Stomach (tissue), 9 donors: Measurements from ENCODE around the gene UBE3D. TPM values are rescaled to one million over a fixed set of nuclear protein-coding genes. Genes with fewer than 3 reads are reported as not detected.

Source experiments
- DNase-seq, 2 donors: peaks; one replicate each; pipeline versions ENCODE4 v3.0.0 to v3.0.0-alpha.2; 2013 to 2019
- H3K27ac ChIP-seq, 5 donors: fragments of 200-600 bp in 4 of 5; sonication (generic) in 4 of 5; one replicate each; pipeline ENCODE4 v1.5.1; 2013 to 2019; ENCODE audit warnings: mild to moderate bottlenecking in 1 of 5, moderate library complexity in 1 of 5
- H3K27me3 ChIP-seq, 3 donors: fragments of 200-600 bp; sonication (generic); one replicate each; pipeline ENCODE4 v1.5.1; 2017 to 2019; ENCODE audit warnings: mixed run types in 1 of 3
- H3K36me3 ChIP-seq, 4 donors: fragments of 200-600 bp; sonication (generic); 1 replicate in 3 of 4; 2 replicates in 1 of 4; pipeline ENCODE4 v1.5.1; 2016 to 2019
- H3K4me1 ChIP-seq, 4 donors: fragments of 200-600 bp; sonication (generic); one replicate each; pipeline ENCODE4 v1.5.1; 2016 to 2019
- H3K4me3 ChIP-seq, 4 donors: fragments of 200-600 bp; sonication (generic) in 3 of 4; one replicate each; pipeline ENCODE4 v1.5.1; 2016 to 2019; ENCODE audit warnings: mild to moderate bottlenecking in 1 of 4
- H3K9me3 ChIP-seq, 4 donors: fragments of 200-600 bp; sonication (generic); one replicate each; pipeline ENCODE4 v1.5.1; 2016 to 2019
- EP300 ChIP-seq: sonication (generic); formaldehyde crosslinking; IDR thresholded peaks from one replicate; pipeline ENCODE4 v1.6.1; 2017; ENCODE audit warnings: antibody characterized with exemption
- POLR2A ChIP-seq, 4 donors: fragments of 450-650 bp; IDR thresholded peaks; one replicate each; pipeline ENCODE4 v1.6.1; 2016; ENCODE audit warnings: antibody characterized with exemption in 4 of 4, control low read depth in 2 of 4, mild to moderate bottlenecking in 1 of 4, moderate library complexity in 1 of 4
- POLR2AphosphoS5 ChIP-seq, 3 donors: sonication (generic); formaldehyde crosslinking; IDR thresholded peaks; one replicate each; pipeline ENCODE4 v1.6.1; 2016; ENCODE audit warnings: antibody characterized with exemption in 3 of 3
- WGBS, 5 donors: extraction: QIAGEN DNeasy Blood & Tissue Kit in 3 of 5; methylation state at CpG; one replicate each; pipeline versions ENCODE4 v1.1.5 to v1.1.7; 2013 to 2018; 5-methylcytosine and 5-hydroxymethylcytosine counted together
- intact Hi-C: fragments of 100-400 bp; cut with DNase I; formaldehyde crosslinking; loops from one replicate; pipeline ENCODE4 v1.15.1; 2023; ENCODE audit warnings: low total_unique reads
- polyA plus RNA-seq, 3 donors: library from polyadenylated mRNA; stranded (reverse); fragments of 200-250 nt; gene quantifications; one replicate each; pipeline ENCODE4 v1.2.3, GENCODE V29; 2013
- total RNA-seq, 5 donors: library from RNA; depleted of rRNA; stranded (reverse); fragments of >200 nt; gene quantifications; one replicate each; pipeline versions ENCODE4 v1.1.0 to v1.2.3, GENCODE V29; 2014 to 2016
- TF ChIP-seq, protein P1 (sequence below), 7 experiments: fragments of 450-650 bp in 4 of 7; fragments of 200-600 bp in 3 of 7; sonication (generic) in 3 of 7; IDR thresholded peaks; one replicate each; pipeline ENCODE4 v1.5.1; 2016 to 2019; ENCODE audit warnings: antibody characterized with exemption in 7 of 7, control low read depth in 2 of 7, mild to moderate bottlenecking in 1 of 7
- donor health status: healthy with polysubstance abuse.
- donor health status: Bipolar disorder and iron deficiency.
- donor health status: healthy.

The UBE3D gene
- total and polyA plus RNA-seq, 8 donors: 1.5 to 33.3 (median 11.8) TPM

DNA sequence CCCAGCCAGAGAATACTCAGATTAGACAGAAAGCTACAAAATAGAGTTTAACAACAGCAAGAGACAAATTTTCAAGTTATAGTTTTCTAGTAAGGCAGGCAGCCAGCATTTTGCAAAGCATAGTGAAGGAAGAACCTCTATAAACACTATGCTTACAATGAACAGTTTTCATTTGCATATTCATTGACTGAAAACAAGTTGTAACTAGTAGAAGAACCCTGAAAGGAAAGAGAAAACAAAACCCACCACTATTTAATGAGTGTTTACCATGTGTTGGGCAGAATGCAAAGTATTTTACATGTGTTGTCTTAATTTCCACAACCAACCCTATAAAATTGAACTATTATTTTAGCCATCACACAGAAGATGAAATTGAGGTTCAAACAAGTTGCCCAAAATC is 196.1 kb downstream of the UBE3D start:
- no peak for DNase-seq
- Histone ChIP-seq H3K4me3 (no peak overlapping the region), H3K27me3 (no peaks in the 10 kb centered on the region), H3K27ac (no peak overlapping the region), H3K36me3 (no peaks in the 10 kb centered on the region), H3K9me3 (no peaks in the 10 kb centered on the region), H3K4me1 (no peaks in the 10 kb centered on the region)
- intact Hi-C loops: no loop called here
- TF ChIP-seq, protein P1, sequence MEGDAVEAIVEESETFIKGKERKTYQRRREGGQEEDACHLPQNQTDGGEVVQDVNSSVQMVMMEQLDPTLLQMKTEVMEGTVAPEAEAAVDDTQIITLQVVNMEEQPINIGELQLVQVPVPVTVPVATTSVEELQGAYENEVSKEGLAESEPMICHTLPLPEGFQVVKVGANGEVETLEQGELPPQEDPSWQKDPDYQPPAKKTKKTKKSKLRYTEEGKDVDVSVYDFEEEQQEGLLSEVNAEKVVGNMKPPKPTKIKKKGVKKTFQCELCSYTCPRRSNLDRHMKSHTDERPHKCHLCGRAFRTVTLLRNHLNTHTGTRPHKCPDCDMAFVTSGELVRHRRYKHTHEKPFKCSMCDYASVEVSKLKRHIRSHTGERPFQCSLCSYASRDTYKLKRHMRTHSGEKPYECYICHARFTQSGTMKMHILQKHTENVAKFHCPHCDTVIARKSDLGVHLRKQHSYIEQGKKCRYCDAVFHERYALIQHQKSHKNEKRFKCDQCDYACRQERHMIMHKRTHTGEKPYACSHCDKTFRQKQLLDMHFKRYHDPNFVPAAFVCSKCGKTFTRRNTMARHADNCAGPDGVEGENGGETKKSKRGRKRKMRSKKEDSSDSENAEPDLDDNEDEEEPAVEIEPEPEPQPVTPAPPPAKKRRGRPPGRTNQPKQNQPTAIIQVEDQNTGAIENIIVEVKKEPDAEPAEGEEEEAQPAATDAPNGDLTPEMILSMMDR (IDR thresholded peaks at IDR 0.05): no peak
- no peak for TF ChIP-seq POLR2A (IDR thresholded peaks at IDR 0.05)
- no peak for TF ChIP-seq POLR2AphosphoS5 (IDR thresholded peaks at IDR 0.05)
- TF ChIP-seq EP300: no peak

DNA sequence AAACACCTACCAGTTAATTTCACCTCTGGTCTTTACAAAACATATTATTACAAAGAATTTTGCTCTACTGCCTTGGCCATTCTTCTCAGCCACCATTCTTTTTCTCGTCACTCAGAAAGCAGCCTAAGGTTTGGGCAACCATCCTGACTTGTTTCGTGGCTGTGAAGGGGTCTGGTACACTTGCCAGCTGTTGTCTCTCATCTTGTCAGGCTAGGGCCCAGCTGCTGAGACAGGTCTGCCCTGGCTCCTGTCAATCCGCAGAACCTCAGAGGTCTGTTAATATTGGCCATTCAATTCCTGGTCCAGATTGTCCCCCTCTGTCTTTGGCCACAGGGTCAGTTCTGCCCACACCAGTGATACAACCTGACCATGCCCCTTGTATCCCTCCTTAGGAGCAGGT is 197.7 kb downstream of the UBE3D start:
- Histone ChIP-seq H3K27ac (no peak overlapping the region), H3K27me3 (no peaks in the 10 kb centered on the region), H3K9me3 (peaks cover 0 to 6% (median 0%) of the 10 kb centered on the region in 4 donors), H3K4me1 (no peaks in the 10 kb centered on the region), H3K36me3 (no peaks in the 10 kb centered on the region), H3K4me3 (no peak overlapping the region)
- intact Hi-C loops: no loop called here
- TF ChIP-seq EP300: no peak
- TF ChIP-seq, protein P1 (IDR thresholded peaks at IDR 0.05): no peak
- TF ChIP-seq POLR2A (IDR thresholded peaks at IDR 0.05): no peak
- TF ChIP-seq POLR2AphosphoS5 (IDR thresholded peaks at IDR 0.05): no peak
- 86 to 92% (median 87%) methylated on average over 3 of the region's 3 CpGs for WGBS, 5 donors
- DNase-seq: no peak

DNA sequence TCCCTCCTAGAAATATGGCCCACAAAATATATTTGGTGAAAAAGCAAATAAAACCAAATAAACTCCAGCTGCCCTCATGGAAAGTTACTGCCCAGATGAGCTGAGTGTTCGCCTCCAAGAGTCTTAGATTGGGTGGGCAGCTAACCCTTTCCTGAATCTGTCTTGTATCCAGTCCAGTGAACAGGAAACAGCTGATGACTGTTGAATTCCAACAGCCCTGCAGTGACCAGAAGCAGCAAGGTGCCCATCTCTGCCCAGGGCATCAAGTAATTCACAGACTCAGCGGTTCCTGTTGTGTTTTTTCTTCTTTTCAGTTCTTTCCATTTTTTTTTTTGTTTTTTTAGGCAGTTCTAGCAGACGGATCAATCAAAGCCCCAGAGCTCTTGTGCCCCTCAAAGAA is 199.2 kb downstream of the UBE3D start:
- no peak overlapping the region for H3K4me3 ChIP-seq
- no peaks in the 10 kb centered on the region for H3K27me3 ChIP-seq
- H3K9me3 ChIP-seq: peaks cover 0 to 6% (median 0%) of the 10 kb centered on the region in 4 donors
- H3K4me1 ChIP-seq: no peaks in the 10 kb centered on the region
- intact Hi-C loops: no loop called here
- DNase-seq: no peak
- no peaks in the 10 kb centered on the region for H3K36me3 ChIP-seq
- TF ChIP-seq EP300 (no peak), POLR2A (IDR thresholded peaks at IDR 0.05) (no peak), POLR2AphosphoS5 (IDR thresholded peaks at IDR 0.05) (no peak)
- TF ChIP-seq, protein P1 (IDR thresholded peaks at IDR 0.05): no peak
- 62 to 81% (median 74%) methylated on average over 3 of the region's 3 CpGs for WGBS, 5 donors
- no peak overlapping the region for H3K27ac ChIP-seq

DNA sequence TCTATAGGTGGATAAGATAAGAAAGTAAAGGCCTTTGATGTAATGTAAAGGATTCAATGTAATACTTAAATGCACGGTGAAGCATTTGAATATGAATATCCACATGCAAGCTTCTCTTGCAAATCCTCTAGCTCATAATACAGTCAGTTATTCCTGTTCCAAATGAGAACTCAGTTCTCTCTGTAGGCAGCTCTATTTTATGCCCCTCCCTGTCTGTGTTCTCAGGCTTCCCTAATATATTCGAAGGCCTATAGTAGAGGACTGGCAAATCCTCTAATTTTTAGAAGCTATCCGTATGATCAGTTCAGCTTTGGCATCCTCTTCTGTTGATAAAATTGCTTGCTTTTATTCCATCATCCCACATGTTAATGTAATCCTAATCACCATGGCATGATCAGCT is 200.2 kb downstream of the UBE3D start:
- 72 to 84% (median 82%) methylated on average over 3 of the region's 3 CpGs for WGBS, 5 donors
- intact Hi-C loops: no loop called here
- Histone ChIP-seq H3K27me3 (no peaks in the 10 kb centered on the region), H3K9me3 (peaks cover 0 to 6% (median 0%) of the 10 kb centered on the region in 4 donors), H3K27ac (no peak overlapping the region), H3K36me3 (no peaks in the 10 kb centered on the region), H3K4me3 (no peak overlapping the region), H3K4me1 (no peaks in the 10 kb centered on the region)
- TF ChIP-seq EP300 (no peak), POLR2AphosphoS5 (IDR thresholded peaks at IDR 0.05) (no peak), POLR2A (IDR thresholded peaks at IDR 0.05) (no peak)
- TF ChIP-seq, protein P1 (IDR thresholded peaks at IDR 0.05): no peak
- no peak for DNase-seq
